EH (cell line): ENCODE data around the gene DEPDC5.
A peak's percentile ranks its signal among the peaks of the same experiment; 100 is the strongest.

ENCODE experiments used
- DNase-seq: peaks from one replicate; pipeline ENCODE4 v3.0.0-alpha.2; 2015; ENCODE audit warnings: low read depth

Gene DEPDC5

GRCh38 chr22:31925056-31925455 is 171.2 kb downstream of the DEPDC5 start:
- DNase-seq: no peak

GRCh38 chr22:31926024-31926423 is 172.2 kb downstream of the DEPDC5 start:
- DNase-seq: no peak

GRCh38 chr22:31926969-31927368 is 173.2 kb downstream of the DEPDC5 start:
- no peak for DNase-seq

- DNase-seq: no peak
Observed at GRCh38 chr22:31927562-31927961, 173.7 kb downstream of the DEPDC5 start.

GRCh38 chr22:31929167-31929930 is 175.5 kb downstream of the DEPDC5 start:
- DNase-seq: peak; percentile 14

- DNase-seq: no peak
Observed at GRCh38 chr22:31932863-31933262, 179.0 kb downstream of the DEPDC5 start.

GRCh38 chr22:31933406-31933805 is 179.6 kb downstream of the DEPDC5 start:
- no peak for DNase-seq

- DNase-seq: no peak
Observed at GRCh38 chr22:31933816-31934482, 180.1 kb downstream of the DEPDC5 start.

GRCh38 chr22:31935961-31936635 is 182.3 kb downstream of the DEPDC5 start:
- DNase-seq: no peak

- no peak for DNase-seq
Observed at GRCh38 chr22:31937341-31937740, 183.5 kb downstream of the DEPDC5 start.

- DNase-seq: no peak
Observed at GRCh38 chr22:31938296-31938695, 184.5 kb downstream of the DEPDC5 start.

GRCh38 chr22:31940506-31940905 is 186.7 kb downstream of the DEPDC5 start:
- DNase-seq: no peak

GRCh38 chr22:31942091-31942490 is 188.3 kb downstream of the DEPDC5 start:
- DNase-seq: no peak

- DNase-seq: no peak
Observed at GRCh38 chr22:31943206-31943977, 189.6 kb downstream of the DEPDC5 start.

- peak; percentile 94 for DNase-seq
Observed at GRCh38 chr22:31943978-31944699, 190.3 kb downstream of the DEPDC5 start, which contains the start of gene YWHAH. TSS of gene YWHAH (plus strand) at chr22:31944535. CDS start at chr22:31944734, 199 bp downstream.

GRCh38 chr22:31944700-31945442 is 191.1 kb downstream of the DEPDC5 start:
- DNase-seq: peak; percentile 49

- no peak for DNase-seq
Observed at GRCh38 chr22:31945443-31945855, 191.6 kb downstream of the DEPDC5 start.

GRCh38 chr22:31945971-31946680 is 192.3 kb downstream of the DEPDC5 start:
- DNase-seq: peak; percentile 25

GRCh38 chr22:31947296-31947695 is 193.5 kb downstream of the DEPDC5 start:
- peak; percentile 33 for DNase-seq

- DNase-seq: no peak
Observed at GRCh38 chr22:31948002-31948401, 194.2 kb downstream of the DEPDC5 start.
